Epithelial cell of proximal tubule (primary cell): ENCODE measurements around the gene LY6G5B. TPM values are rescaled to one million over a fixed set of nuclear protein-coding genes. Genes with fewer than 3 reads are reported as not detected.

ENCODE experiments used
- DNase-seq: peaks from one replicate; pipeline ENCODE4 v3.0.0-alpha.2; 2011; ENCODE audit warnings: low read depth
- H3K4me3 ChIP-seq: 2 replicates; pipeline ENCODE4 v1.5.1; 2011; ENCODE audit warnings: low read depth, mild to moderate bottlenecking, low read length
- CTCF ChIP-seq: conservative IDR thresholded peaks from 2 replicates; pipeline ENCODE4 v1.5.1; 2012; ENCODE audit warnings: low read depth, mild to moderate bottlenecking, low read length
- total RNA-seq: library from RNA; depleted of rRNA; stranded (reverse); fragments of >200 nt; gene quantifications from 2 replicates; pipeline ENCODE4 v1.2.3, GENCODE V29; 2015

Gene LY6G5B
- total RNA-seq, 1 donor from 2014 or later, result 4.0 TPM

GRCh38 chr6:31652925-31653724, 16.7 kb upstream of the LY6G5B start:
- TF ChIP-seq CTCF, result no peak
- DNase-seq, result peak; percentile 69

GRCh38 chr6:31654574-31655348, 15.0 kb upstream of the LY6G5B start:
- no peak overlapping the region for H3K4me3 ChIP-seq
- DNase-seq, result no peak
- TF ChIP-seq CTCF, result no peak

More at GRCh38 chr6:31652925-31653724, 16.7 kb upstream of the LY6G5B start:
- H3K4me3 ChIP-seq, result peak overlapping the region; percentile 84

- peak; percentile 67 for DNase-seq
- TF ChIP-seq CTCF, result no peak
- no peak within 1 kb of the TSS for H3K4me3 ChIP-seq
These were observed 14.2 kb upstream of the LY6G5B start, which contains the start of gene APOM for GRCh38 chr6:31655349-31656237. APOM (plus strand) TSS chr6:31655894; CDS start chr6:31655967, 73 bp downstream.

- DNase-seq, result no peak
- no peak for TF ChIP-seq CTCF
- H3K4me3 ChIP-seq, result no peak overlapping the region
These were observed 12.2 kb upstream of the LY6G5B start for GRCh38 chr6:31657406-31658157.

GRCh38 chr6:31658158-31658688, 11.6 kb upstream of the LY6G5B start:
- no peak for TF ChIP-seq CTCF
- peak overlapping the region; percentile 5 for H3K4me3 ChIP-seq
- no peak for DNase-seq
